ENCODE results near the gene PLD2.
A peak's percentile ranks its signal among the peaks of the same experiment; 100 is the strongest.

The PLD2 gene
- total RNA-seq, result 10.4 to 23.5 reads per million in 2 experiments

GRCh38 chr17:4806777-4807604 lies at the start of gene PLD2:
Gene PLD2 (plus strand): TSS chr17:4807152. CDS start chr17:4807773, 621 bp downstream.
- peak; percentile 80 for DNase-seq (ENCODE audit: low read depth)

GRCh38 chr17:4759776-4760236 lies 47.1 kb upstream of the PLD2 start:
- no peak for DNase-seq (ENCODE audit: low read depth)

GRCh38 chr17:4764595-4764994 lies 42.4 kb upstream of the PLD2 start:
- no peak for DNase-seq (ENCODE audit: low read depth)

GRCh38 chr17:4766201-4766600 lies 40.8 kb upstream of the PLD2 start:
- no peak for DNase-seq (ENCODE audit: low read depth)

GRCh38 chr17:4766723-4767122 lies 40.2 kb upstream of the PLD2 start:
- no peak for DNase-seq (ENCODE audit: low read depth)

GRCh38 chr17:4768298-4768697 lies 38.7 kb upstream of the PLD2 start:
- no peak for DNase-seq (ENCODE audit: low read depth)

GRCh38 chr17:4769628-4770027 lies 37.3 kb upstream of the PLD2 start:
- no peak for DNase-seq (ENCODE audit: low read depth)

- DNase-seq (ENCODE audit: low read depth), result no peak
These were observed 35.3 kb upstream of the PLD2 start, which contains the start of gene TM4SF5 for GRCh38 chr17:4771519-4772234. Gene TM4SF5 (plus strand): TSS chr17:4771886. CDS start chr17:4771923, 37 bp downstream.

GRCh38 chr17:4772235-4772613 lies 34.7 kb upstream of the PLD2 start:
- no peak for DNase-seq (ENCODE audit: low read depth)

GRCh38 chr17:4777969-4778760 lies 28.8 kb upstream of the PLD2 start:
- no peak for DNase-seq (ENCODE audit: low read depth)

GRCh38 chr17:4780325-4780955 lies 26.5 kb upstream of the PLD2 start:
- DNase-seq (ENCODE audit: low read depth), result no peak

- no peak for DNase-seq (ENCODE audit: low read depth)
These were observed 24.3 kb upstream of the PLD2 start for GRCh38 chr17:4782652-4783051.

- no peak for DNase-seq (ENCODE audit: low read depth)
These were observed 21.4 kb upstream of the PLD2 start for GRCh38 chr17:4785311-4786105.

GRCh38 chr17:4786106-4786511 lies 20.8 kb upstream of the PLD2 start, which contains the start of gene VMO1:
Gene VMO1 (minus strand): TSS chr17:4786364. CDS start chr17:4786352, 12 bp downstream.
- DNase-seq (ENCODE audit: low read depth), result no peak

GRCh38 chr17:4786516-4786915 lies 20.4 kb upstream of the PLD2 start:
- DNase-seq (ENCODE audit: low read depth), result no peak

GRCh38 chr17:4788159-4788806 lies 18.7 kb upstream of the PLD2 start:
- DNase-seq (ENCODE audit: low read depth), result no peak

- DNase-seq (ENCODE audit: low read depth), result no peak
These were observed 17.9 kb upstream of the PLD2 start, which contains the start of gene GLTPD2 for GRCh38 chr17:4788807-4789700. Gene GLTPD2 (plus strand): TSS chr17:4788964. CDS start chr17:4789012, 48 bp downstream.

GRCh38 chr17:4789701-4789950 lies 17.3 kb upstream of the PLD2 start:
- DNase-seq (ENCODE audit: low read depth), result no peak

- DNase-seq (ENCODE audit: low read depth), result peak; percentile 62
These were observed 16.8 kb upstream of the PLD2 start for GRCh38 chr17:4789951-4790704.
